RCC 7860 (cell line): ENCODE data around the gene OLIG1.

ENCODE experiments used
- DNase-seq: peaks from one replicate; pipeline ENCODE4 v3.0.0-alpha.2; 2015; ENCODE audit warnings: low spot score
- FAIRE-seq: peaks from 2 replicates; lab custom pipeline; 2012; peaks lifted over from hg19 to GRCh38; lab: Jason Lieb, UNC

OLIG1 gene, protein sequence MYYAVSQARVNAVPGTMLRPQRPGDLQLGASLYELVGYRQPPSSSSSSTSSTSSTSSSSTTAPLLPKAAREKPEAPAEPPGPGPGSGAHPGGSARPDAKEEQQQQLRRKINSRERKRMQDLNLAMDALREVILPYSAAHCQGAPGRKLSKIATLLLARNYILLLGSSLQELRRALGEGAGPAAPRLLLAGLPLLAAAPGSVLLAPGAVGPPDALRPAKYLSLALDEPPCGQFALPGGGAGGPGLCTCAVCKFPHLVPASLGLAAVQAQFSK

DNA sequence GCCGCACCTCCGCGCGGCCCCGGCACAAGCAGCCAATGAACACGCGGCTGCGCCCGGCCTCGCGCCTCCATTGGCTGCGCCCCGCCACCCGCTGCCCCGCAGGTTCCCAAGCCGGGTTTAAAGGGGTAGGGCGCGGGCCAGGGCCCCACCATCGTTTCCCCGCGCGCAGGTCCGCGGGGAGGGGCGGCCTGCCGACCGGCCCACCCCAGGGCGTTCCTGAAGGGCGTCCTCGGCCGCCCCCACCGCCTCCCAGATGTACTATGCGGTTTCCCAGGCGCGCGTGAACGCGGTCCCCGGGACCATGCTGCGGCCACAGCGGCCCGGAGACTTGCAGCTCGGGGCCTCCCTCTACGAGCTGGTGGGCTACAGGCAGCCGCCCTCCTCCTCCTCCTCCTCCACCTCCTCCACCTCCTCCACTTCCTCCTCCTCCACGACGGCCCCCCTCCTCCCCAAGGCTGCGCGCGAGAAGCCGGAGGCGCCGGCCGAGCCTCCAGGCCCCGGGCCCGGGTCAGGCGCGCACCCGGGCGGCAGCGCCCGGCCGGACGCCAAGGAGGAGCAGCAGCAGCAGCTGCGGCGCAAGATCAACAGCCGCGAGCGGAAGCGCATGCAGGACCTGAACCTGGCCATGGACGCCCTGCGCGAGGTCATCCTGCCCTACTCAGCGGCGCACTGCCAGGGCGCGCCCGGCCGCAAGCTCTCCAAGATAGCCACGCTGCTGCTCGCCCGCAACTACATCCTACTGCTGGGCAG lies at the start of gene OLIG1:
OLIG1 (plus strand) TSS at position 148 of the 750 bp plus-strand sequence; CDS start at position 254, 106 bp downstream.
- FAIRE-seq: no peak
- no peak for DNase-seq

DNA sequence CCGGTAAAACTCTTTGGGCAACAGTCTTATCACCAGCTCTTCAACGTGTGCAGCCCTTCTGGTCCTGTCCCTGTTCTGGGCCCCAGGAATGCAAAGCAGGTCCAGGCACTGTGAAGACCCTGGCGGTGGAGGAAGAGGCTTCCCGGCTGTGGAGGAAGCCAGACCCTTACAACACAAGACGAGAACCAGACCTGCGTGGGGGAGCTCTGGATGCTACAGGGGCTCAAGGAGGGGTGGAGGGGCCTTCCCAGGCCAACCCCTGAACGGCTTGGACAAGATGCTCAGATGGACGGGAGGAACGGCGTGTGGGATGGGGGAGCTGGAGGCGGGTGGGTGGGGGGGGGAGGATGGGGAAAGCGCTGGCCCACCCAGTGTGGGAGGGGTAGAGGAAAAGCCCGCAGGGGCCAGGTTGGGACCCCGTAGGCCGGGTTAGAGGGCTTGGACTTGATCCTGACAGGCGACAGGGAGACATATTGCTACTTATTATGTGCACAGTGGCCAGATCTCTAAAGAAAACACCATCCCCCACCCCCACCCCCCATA lies 49.3 kb upstream of the OLIG1 start:
- FAIRE-seq: no peak
- no peak for DNase-seq

DNA sequence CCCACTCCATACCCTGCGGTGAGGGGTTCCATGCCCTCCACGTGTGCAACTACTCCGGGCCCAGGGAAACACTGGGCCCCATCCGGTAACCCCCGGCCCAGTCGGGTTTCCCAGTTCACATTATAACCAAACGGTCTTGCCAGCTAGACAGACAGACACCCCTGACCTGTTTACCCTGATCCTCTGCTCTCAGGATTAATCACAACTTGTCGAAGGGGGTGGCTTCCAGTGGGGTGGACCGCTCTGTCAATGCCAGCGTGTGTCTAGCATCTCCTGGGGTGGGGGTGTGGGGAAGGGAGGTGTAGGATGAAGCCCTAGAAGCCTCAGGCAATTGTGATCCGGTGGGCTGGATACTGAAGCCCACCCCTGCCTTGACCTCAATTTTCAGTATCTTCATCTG lies 48.8 kb upstream of the OLIG1 start:
- no peak for DNase-seq
- no peak for FAIRE-seq

DNA sequence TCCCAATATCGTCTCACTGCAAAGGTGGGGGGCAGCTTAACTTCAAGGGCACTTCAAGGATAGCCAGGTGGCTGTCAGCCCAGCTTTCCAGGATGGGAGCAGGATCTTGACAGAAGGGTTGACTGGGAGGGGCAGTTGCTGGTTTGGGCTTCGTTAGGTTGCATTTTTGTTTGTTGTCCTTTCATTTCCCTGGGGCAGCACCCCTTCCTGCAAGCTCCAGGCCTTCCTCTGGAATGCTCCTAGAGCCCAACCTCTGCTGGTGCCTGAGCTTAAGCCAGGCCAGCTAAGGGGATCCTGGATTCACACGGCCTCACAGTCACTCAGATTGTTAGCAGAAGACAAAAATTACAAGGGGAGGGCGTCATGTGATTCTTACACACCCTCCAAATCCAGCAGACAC lies 48.3 kb upstream of the OLIG1 start:
- no peak for FAIRE-seq
- DNase-seq: no peak

DNA sequence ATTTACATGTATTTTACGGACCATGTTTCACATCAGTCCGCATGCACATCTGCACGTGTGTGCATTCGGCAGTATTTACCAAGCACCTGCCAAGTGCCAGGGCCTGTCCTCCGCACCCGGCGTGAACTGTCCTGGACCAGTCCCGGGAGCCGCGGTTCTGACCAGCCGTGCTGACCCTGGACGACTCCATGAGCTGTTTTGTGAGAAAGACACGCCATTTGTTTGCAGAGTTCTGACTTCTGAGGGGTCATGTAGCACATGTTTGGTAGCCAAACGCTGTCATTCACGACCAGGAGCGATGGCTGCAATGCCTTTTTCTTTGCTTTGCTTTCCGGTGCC lies 47.5 kb upstream of the OLIG1 start:
- FAIRE-seq (no peak), DNase-seq (no peak)

DNA sequence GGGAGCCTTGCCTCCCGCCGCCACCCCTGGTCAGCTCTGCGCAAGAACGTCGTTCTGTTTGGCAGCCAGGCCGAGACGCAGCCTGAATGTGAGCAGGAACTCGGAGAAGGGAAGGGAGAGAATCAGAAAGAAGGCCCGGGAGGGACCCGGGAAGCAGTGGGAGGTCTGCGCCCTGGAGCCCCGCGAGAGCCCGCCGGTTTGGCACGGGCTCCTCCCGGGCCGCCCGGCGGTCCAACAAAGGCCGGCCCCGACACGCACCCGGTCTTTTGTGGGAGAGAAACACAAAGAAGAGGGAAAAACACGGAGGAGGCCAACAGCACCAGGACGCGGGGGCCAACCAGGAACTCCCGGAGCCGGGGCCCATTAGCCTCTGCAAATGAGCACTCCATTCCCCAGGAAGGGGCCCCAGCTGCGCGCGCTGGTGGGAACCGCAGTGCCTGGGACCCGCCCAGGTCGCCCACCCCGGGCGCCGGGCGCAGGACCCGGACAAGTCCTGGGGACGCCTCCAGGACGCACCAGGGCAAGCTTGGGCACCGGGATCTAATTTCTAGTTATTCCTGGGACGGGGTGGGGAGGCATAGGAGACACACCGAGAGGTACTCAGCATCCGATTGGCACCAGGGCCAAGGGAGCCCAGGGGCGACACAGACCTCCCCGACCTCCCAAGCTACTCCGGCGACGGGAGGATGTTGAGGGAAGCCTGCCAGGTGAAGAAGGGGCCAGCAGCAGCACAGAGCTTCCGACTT lies 46.9 kb upstream of the OLIG1 start:
- DNase-seq (no peak), FAIRE-seq (no peak)

DNA sequence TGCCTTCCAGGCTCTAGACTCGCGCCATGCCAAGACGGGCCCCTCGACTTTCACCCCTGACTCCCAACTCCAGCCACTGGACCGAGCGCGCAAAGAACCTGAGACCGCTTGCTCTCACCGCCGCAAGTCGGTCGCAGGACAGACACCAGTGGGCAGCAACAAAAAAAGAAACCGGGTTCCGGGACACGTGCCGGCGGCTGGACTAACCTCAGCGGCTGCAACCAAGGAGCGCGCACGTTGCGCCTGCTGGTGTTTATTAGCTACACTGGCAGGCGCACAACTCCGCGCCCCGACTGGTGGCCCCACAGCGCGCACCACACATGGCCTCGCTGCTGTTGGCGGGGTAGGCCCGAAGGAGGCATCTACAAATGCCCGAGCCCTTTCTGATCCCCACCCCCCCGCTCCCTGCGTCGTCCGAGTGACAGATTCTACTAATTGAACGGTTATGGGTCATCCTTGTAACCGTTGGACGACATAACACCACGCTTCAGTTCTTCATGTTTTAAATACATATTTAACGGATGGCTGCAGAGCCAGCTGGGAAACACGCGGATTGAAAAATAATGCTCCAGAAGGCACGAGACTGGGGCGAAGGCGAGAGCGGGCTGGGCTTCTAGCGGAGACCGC lies 46.3 kb upstream of the OLIG1 start:
- DNase-seq: no peak
- FAIRE-seq: no peak

DNA sequence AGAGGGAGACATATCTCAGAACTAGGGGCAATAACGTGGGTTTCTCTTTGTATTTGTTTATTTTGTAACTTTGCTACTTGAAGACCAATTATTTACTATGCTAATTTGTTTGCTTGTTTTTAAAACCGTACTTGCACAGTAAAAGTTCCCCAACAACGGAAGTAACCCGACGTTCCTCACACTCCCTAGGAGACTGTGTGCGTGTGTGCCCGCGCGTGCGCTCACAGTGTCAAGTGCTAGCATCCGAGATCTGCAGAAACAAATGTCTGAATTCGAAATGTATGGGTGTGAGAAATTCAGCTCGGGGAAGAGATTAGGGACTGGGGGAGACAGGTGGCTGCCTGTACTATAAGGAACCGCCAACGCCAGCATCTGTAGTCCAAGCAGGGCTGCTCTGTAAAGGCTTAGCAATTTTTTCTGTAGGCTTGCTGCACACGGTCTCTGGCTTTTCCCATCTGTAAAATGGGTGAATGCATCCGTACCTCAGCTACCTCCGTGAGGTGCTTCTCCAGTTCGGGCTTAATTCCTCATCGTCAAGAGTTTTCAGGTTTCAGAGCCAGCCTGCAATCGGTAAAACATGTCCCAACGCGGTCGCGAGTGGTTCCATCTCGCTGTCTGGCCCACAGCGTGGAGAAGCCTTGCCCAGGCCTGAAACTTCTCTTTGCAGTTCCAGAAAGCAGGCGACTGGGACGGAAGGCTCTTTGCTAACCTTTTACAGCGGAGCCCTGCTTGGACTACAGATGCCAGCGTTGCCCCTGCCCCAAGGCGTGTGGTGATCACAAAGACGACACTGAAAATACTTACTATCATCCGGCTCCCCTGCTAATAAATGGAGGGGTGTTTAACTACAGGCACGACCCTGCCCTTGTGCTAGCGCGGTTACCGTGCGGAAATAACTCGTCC lies 45.5 kb upstream of the OLIG1 start:
- FAIRE-seq (no peak), DNase-seq (no peak)

DNA sequence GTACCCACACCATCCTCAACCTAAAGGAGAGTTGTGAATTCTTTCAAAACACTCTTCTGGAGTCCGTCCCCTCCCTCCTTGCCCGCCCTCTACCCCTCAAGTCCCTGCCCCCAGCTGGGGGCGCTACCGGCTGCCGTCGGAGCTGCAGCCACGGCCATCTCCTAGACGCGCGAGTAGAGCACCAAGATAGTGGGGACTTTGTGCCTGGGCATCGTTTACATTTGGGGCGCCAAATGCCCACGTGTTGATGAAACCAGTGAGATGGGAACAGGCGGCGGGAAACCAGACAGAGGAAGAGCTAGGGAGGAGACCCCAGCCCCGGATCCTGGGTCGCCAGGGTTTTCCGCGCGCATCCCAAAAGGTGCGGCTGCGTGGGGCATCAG lies 44.8 kb upstream of the OLIG1 start:
- DNase-seq (no peak), FAIRE-seq (no peak)

DNA sequence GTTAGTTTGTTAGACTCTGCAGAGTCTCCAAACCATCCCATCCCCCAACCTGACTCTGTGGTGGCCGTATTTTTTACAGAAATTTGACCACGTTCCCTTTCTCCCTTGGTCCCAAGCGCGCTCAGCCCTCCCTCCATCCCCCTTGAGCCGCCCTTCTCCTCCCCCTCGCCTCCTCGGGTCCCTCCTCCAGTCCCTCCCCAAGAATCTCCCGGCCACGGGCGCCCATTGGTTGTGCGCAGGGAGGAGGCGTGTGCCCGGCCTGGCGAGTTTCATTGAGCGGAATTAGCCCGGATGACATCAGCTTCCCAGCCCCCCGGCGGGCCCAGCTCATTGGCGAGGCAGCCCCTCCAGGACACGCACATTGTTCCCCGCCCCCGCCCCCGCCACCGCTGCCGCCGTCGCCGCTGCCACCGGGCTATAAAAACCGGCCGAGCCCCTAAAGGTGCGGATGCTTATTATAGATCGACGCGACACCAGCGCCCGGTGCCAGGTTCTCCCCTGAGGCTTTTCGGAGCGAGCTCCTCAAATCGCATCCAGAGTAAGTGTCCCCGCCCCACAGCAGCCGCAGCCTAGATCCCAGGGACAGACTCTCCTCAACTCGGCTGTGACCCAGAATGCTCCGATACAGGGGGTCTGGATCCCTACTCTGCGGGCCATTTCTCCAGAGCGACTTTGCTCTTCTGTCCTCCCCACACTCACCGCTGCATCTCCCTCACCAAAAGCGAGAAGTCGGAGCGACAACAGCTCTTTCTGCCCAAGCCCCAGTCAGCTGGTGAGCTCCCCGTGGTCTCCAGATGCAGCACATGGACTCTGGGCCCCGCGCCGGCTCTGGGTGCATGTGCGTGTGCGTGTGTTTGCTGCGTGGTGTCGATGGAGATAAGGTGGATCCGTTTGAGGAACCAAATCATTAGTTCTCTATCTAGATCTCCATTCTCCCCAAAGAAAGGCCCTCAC lies 44.2 kb upstream of the OLIG1 start, which contains the start of gene OLIG2:
OLIG2 (plus strand) TSS at position 447 of the 954 bp plus-strand sequence. CDS start 928 bp downstream, outside the sequence.
- DNase-seq (no peak), FAIRE-seq (no peak)

DNA sequence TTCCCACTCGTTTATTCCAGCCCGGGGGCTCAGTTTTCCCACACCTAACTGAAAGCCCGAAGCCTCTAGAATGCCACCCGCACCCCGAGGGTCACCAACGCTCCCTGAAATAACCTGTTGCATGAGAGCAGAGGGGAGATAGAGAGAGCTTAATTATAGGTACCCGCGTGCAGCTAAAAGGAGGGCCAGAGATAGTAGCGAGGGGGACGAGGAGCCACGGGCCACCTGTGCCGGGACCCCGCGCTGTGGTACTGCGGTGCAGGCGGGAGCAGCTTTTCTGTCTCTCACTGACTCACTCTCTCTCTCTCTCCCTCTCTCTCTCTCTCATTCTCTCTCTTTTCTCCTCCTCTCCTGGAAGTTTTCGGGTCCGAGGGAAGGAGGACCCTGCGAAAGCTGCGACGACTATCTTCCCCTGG lies 43.5 kb upstream of the OLIG1 start:
- DNase-seq: no peak

DNA sequence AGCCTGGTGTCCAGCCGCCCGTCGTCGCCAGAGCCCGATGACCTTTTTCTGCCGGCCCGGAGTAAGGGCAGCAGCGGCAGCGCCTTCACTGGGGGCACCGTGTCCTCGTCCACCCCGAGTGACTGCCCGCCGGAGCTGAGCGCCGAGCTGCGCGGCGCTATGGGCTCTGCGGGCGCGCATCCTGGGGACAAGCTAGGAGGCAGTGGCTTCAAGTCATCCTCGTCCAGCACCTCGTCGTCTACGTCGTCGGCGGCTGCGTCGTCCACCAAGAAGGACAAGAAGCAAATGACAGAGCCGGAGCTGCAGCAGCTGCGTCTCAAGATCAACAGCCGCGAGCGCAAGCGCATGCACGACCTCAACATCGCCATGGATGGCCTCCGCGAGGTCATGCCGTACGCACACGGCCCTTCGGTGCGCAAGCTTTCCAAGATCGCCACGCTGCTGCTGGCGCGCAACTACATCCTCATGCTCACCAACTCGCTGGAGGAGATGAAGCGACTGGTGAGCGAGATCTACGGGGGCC lies 43.0 kb upstream of the OLIG1 start:
- no peak for DNase-seq

More for the DNA sequence above, 43.5 kb upstream of the OLIG1 start:
- FAIRE-seq: no peak

DNA sequence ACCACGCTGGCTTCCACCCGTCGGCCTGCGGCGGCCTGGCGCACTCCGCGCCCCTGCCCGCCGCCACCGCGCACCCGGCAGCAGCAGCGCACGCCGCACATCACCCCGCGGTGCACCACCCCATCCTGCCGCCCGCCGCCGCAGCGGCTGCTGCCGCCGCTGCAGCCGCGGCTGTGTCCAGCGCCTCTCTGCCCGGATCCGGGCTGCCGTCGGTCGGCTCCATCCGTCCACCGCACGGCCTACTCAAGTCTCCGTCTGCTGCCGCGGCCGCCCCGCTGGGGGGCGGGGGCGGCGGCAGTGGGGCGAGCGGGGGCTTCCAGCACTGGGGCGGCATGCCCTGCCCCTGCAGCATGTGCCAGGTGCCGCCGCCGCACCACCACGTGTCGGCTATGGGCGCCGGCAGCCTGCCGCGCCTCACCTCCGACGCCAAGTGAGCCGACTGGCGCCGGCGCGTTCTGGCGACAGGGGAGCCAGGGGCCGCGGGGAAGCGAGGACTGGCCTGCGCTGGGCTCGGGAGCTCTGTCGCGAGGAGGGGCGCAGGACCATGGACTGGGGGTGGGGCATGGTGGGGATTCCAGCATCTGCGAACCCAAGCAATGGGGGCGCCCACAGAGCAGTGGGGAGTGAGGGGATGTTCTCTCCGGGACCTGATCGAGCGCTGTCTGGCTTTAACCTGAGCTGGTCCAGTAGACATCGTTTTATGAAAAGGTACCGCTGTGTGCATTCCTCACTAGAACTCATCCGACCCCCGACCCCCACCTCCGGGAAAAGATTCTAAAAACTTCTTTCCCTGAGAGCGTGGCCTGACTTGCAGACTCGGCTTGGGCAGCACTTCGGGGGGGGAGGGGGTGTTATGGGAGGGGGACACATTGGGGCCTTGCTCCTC lies 42.3 kb upstream of the OLIG1 start:
- DNase-seq (no peak), FAIRE-seq (no peak)

More for the DNA sequence above, 43.0 kb upstream of the OLIG1 start:
- FAIRE-seq: no peak

DNA sequence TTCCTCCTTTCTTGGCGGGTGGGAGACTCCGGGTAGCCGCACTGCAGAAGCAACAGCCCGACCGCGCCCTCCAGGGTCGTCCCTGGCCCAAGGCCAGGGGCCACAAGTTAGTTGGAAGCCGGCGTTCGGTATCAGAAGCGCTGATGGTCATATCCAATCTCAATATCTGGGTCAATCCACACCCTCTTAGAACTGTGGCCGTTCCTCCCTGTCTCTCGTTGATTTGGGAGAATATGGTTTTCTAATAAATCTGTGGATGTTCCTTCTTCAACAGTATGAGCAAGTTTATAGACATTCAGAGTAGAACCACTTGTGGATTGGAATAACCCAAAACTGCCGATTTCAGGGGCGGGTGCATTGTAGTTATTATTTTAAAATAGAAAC lies 41.7 kb upstream of the OLIG1 start:
- DNase-seq (no peak), FAIRE-seq (no peak)

DNA sequence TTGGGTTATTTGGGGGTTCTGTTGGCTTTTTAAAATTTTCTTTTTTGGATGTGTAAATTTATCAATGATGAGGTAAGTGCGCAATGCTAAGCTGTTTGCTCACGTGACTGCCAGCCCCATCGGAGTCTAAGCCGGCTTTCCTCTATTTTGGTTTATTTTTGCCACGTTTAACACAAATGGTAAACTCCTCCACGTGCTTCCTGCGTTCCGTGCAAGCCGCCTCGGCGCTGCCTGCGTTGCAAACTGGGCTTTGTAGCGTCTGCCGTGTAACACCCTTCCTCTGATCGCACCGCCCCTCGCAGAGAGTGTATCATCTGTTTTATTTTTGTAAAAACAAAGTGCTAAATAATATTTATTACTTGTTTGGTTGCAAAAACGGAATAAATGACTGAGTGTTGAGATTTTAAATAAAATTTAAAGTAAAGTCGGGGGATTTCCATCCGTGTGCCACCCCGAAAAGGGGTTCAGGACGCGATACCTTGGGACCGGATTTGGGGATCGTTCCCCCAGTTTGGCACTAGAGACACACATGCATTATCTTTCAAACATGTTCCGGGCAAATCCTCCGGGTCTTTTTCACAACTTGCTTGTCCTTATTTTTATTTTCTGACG lies 41.1 kb upstream of the OLIG1 start:
- no peak for FAIRE-seq
- DNase-seq: no peak

DNA sequence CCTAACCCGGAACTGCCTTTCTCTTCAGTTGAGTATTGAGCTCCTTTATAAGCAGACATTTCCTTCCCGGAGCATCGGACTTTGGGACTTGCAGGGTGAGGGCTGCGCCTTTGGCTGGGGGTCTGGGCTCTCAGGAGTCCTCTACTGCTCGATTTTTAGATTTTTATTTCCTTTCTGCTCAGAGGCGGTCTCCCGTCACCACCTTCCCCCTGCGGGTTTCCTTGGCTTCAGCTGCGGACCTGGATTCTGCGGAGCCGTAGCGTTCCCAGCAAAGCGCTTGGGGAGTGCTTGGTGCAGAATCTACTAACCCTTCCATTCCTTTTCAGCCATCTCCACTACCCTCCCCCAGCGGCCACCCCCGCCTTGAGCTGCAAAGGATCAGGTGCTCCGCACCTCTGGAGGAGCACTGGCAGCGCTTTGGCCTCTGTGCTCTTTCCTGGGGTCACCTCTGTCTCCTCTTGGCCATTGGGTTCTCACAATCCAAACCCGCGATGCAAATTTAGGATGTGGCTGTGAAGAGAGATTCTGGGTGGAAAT lies 40.5 kb upstream of the OLIG1 start:
- no peak for FAIRE-seq

DNA sequence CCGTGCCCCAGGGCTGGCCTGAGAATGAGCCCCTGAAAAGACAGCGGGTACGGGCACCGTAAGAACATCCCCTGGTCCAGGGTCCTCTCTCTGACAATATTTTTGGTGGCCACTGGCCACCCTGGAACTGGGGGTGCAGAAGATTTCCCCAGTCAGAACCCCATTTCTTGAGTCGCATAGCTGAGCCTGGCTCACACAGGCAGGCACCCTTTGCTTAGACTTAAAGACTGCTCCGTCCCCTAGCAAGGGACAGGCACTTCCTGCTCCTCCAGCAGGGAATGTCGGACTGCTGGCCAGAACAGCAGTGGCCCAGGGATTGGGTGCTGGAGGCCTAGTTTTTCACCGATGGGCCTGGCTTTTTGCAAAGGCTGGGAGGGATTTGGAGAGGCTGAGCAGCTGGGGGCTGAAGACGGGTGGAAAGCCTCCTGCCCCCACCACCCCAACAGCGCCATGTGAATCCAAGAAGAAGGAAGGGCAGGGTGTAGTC lies 39.9 kb upstream of the OLIG1 start:
- FAIRE-seq (no peak), DNase-seq (no peak)

More for the DNA sequence above, 40.5 kb upstream of the OLIG1 start:
- no peak for DNase-seq
